Mucosa of descending colon (tissue), 3 donors: ENCODE results near the gene HACL1. TPM values are rescaled to one million over a fixed set of nuclear protein-coding genes. Genes with fewer than 3 reads are reported as not detected.

Source experiments
- ATAC-seq: fragments of 200-7000 bp; cut with Tn5 transposase; one replicate; pipeline ENCODE4 v1.9.1; 2020; ENCODE audit warnings: mild to moderate bottlenecking, moderate library complexity
- DNase-seq, 3 donors: peaks; one replicate each; pipeline ENCODE4 v3.0.0-alpha.2; 2020
- H3K36me3 ChIP-seq: fragments of 200-600 bp; one replicate; pipeline ENCODE4 v1.8.0; 2021; ENCODE audit warnings: low read depth, mild to moderate bottlenecking
- H3K4me1 ChIP-seq: fragments of 200-600 bp; one replicate; pipeline ENCODE4 v1.8.0; 2021; ENCODE audit warnings: low read depth, mild to moderate bottlenecking
- H3K4me3 ChIP-seq: fragments of 200-600 bp; one replicate; pipeline ENCODE4 v1.8.0; 2021; ENCODE audit warnings: mild to moderate bottlenecking
- H3K9me3 ChIP-seq: fragments of 200-600 bp; one replicate; pipeline ENCODE4 v1.8.0; 2021; ENCODE audit warnings: mild to moderate bottlenecking
- CTCF ChIP-seq: fragments of 200-600 bp; IDR thresholded peaks from one replicate; pipeline ENCODE4 v1.8.0; 2022; ENCODE audit warnings: antibody characterized with exemption, mild to moderate bottlenecking
- intact Hi-C, 2 donors: fragments of 100-400 bp; cut with DNase I in 1 of 2; cut with micrococcal nuclease in 1 of 2; formaldehyde crosslinking; loops; one replicate each; pipeline versions ENCODE4 v1.11.0 to v1.11.1; 2022; cut with DNase I, micrococcal nuclease
- total RNA-seq, 3 donors: library from RNA; stranded (reverse); fragmentation: NEBNext Ultra II Directional in 2 of 3; extraction: Animal tissue kit (Norgen Biotek cat#: 25700) in 2 of 3; gene quantifications; one replicate each; pipeline versions ENCODE4 v1.2.1 to v1.2.4, GENCODE V29; 2021 to 2023
- donor health status: DM: no; HTN: no; CAD: no; lungs with moderate emphysema.
- donor health status: DM: no; HTN: no; CAD: no.
- donor health status: DM: no; HTN: yes; CAD: no.

HACL1 gene
- total RNA-seq, 3 donors from 2014 or later, result 15.0 to 24.2 (median 19.4) TPM

DNA sequence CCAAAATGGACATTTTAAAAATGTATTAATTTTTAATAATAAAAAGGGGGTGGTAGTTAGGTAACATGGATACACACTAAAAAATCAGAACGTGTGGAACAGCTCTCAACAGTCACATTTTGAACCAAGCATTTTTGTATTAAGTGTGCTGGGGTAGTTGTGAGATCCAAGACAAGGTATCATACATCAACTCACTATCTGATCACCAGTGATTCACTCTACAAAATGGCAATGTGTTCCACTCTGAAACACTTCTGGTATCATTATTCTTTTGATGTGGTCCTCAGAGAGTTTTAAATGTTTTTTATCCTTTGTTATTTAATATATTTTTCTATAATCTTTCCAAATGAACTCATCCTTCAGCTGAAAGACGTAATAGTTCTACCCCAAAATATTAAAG, 5.4 kb downstream of the HACL1 start:
- TF ChIP-seq CTCF, result no peak
- Histone ChIP-seq H3K4me3 (no peak overlapping the region), H3K4me1 (peaks cover 11% of the 10 kb centered on the region), H3K36me3 (peaks cover 3% of the 10 kb centered on the region), H3K9me3 (no peaks in the 10 kb centered on the region)
- DNase-seq (no peak), ATAC-seq (no peak)
- intact Hi-C loops, result no loop called here

GRCh38 chr3:15592968-15593367, 8.4 kb downstream of the HACL1 start:
- no peak for ATAC-seq
- no peaks in the 10 kb centered on the region for H3K9me3 ChIP-seq
- peaks cover 3% of the 10 kb centered on the region for H3K36me3 ChIP-seq
- no peak overlapping the region for H3K4me3 ChIP-seq
- intact Hi-C loops, result no loop called here
- no peak for DNase-seq
- TF ChIP-seq CTCF, result no peak
- no peaks in the 10 kb centered on the region for H3K4me1 ChIP-seq

DNA sequence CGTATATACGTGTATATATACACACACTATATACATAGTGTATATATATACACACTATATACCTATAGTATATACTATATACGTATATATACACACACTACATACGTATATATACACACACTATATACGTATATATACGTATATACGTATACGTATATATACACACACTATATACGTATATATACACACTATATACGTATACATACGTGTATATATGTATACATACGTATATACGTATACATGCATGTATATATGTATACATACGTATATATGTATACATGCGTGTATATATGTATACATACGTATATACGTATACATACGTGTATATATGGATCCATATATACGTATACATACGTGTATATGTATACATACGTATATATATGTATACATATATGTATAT, 9.4 kb downstream of the HACL1 start:
- H3K9me3 ChIP-seq, result no peaks in the 10 kb centered on the region
- intact Hi-C loops, result no loop called here
- no peak for DNase-seq
- no peak for TF ChIP-seq CTCF
- no peak for ATAC-seq
- peaks cover 3% of the 10 kb centered on the region for H3K36me3 ChIP-seq
- no peak overlapping the region for H3K4me3 ChIP-seq
- H3K4me1 ChIP-seq, result no peaks in the 10 kb centered on the region

DNA sequence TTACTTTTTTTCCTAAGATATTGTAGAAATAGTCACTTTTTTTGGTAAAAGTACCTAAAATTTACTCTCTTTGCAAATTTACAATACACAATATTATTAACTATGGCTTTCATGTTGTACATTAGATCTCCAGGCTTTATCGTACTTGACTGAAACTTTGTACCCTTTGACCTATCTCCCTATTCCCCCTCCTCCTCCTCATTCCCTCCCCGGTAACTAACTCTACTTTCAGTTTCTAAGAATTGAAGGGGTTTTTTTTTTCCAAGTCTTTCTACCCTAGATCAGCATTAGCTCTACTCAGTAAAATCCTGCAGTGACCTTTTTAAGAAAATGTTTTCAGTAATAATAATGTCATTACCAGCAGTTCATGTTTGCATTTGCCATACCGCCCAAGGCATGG, 10.1 kb downstream of the HACL1 start:
- H3K36me3 ChIP-seq, result peaks cover 3% of the 10 kb centered on the region
- no peaks in the 10 kb centered on the region for H3K4me1 ChIP-seq
- no peak overlapping the region for H3K4me3 ChIP-seq
- ATAC-seq (no peak), DNase-seq (no peak)
- TF ChIP-seq CTCF, result no peak
- H3K9me3 ChIP-seq, result no peaks in the 10 kb centered on the region
- intact Hi-C loops, result no loop called here

- ATAC-seq, result no peak
- Histone ChIP-seq H3K4me1 (no peaks in the 10 kb centered on the region), H3K4me3 (no peak overlapping the region), H3K36me3 (peaks cover 4% of the 10 kb centered on the region), H3K9me3 (no peaks in the 10 kb centered on the region)
- intact Hi-C loops, result no loop called here
- no peak for TF ChIP-seq CTCF
- no peak for DNase-seq
Measured at GRCh38 chr3:15585111-15585845, 16.1 kb downstream of the HACL1 start.
